SU-DHL-6 (cell line): ENCODE data around the gene OR5H1.

Source experiments
- H2AFZ ChIP-seq: fragments of 200-600 bp; sonication (generic); 2 replicates; pipeline ENCODE4 v1.6.1; 2014; ENCODE audit warnings: low read depth, mild to moderate bottlenecking, moderate library complexity, mixed read lengths, antibody characterized with exemption, low read length; ENCODE audit not compliant: severe bottlenecking
- H3F3A ChIP-seq: fragments of 200-600 bp; shearing (Covaris generic); 2 replicates; pipeline ENCODE4 v1.6.0; 2016; ENCODE audit warnings: antibody characterized with exemption, mild to moderate bottlenecking; ENCODE audit not compliant: insufficient read depth
- H3K27ac ChIP-seq: fragments of 200-600 bp; sonication (generic); 2 replicates; pipeline ENCODE4 v1.5.1; 2016; ENCODE audit warnings: low read depth, mild to moderate bottlenecking, low read length, moderate library complexity, mixed read lengths
- H3K27me3 ChIP-seq: fragments of 200-600 bp; sonication (generic), shearing (Covaris generic); 2 replicates; pipeline ENCODE4 v1.6.0; 2014; ENCODE audit warnings: mild to moderate bottlenecking, low read length
- H3K36me3 ChIP-seq: fragments of 200-600 bp; sonication (generic); 2 replicates; pipeline ENCODE4 v1.6.1; 2014; ENCODE audit warnings: mild to moderate bottlenecking, low read length, mixed read lengths
- H3K4me2 ChIP-seq: fragments of 300-600, 200-600 bp; shearing (Covaris generic), sonication (generic); 2 replicates; pipeline ENCODE4 v1.6.0; 2014; ENCODE audit warnings: low read length, low read depth, mild to moderate bottlenecking; ENCODE audit not compliant: poor library complexity, severe bottlenecking
- H3K4me3 ChIP-seq: fragments of 200-600 bp; sonication (generic); 2 replicates; pipeline ENCODE4 v1.5.1; 2014; ENCODE audit warnings: antibody characterized with exemption, low read length, mild to moderate bottlenecking, mixed read lengths; ENCODE audit not compliant: insufficient read depth, poor library complexity, severe bottlenecking
- H3K79me2 ChIP-seq: fragments of 200-600 bp; sonication (generic); 2 replicates; pipeline ENCODE4 v1.6.1; 2014; ENCODE audit warnings: mild to moderate bottlenecking, low read length, moderate library complexity; ENCODE audit not compliant: insufficient read depth
- H3K9ac ChIP-seq: fragments of 200-600 bp; sonication (generic); 2 replicates; pipeline ENCODE4 v1.7.0; 2014; ENCODE audit warnings: mild to moderate bottlenecking, low read length
- H3K9me2 ChIP-seq: fragments of 200-600 bp; sonication (generic); replicated peaks from 2 replicates; pipeline ENCODE4 v1.6.1; 2014; ENCODE audit warnings: low read length; ENCODE audit not compliant: insufficient read depth
- H3K9me3 ChIP-seq: fragments of 200-600 bp; sonication (generic); 2 replicates; pipeline ENCODE4 v1.6.1; 2014; ENCODE audit warnings: low read length, mixed read lengths; ENCODE audit not compliant: insufficient read depth
- H4K20me1 ChIP-seq: fragments of 200-600 bp; sonication (generic); 2 replicates; pipeline ENCODE4 v1.6.1; 2014; ENCODE audit warnings: low read depth, mild to moderate bottlenecking, antibody characterized with exemption, low read length, moderate library complexity, mixed read lengths
- CTCF ChIP-seq: fragments of 200-600 bp; sonication (generic); IDR thresholded peaks from one replicate; pipeline ENCODE4 v1.5.1; 2017; ENCODE audit warnings: antibody characterized with exemption, mild to moderate bottlenecking, low read length, moderate library complexity; ENCODE audit not compliant: insufficient read depth, poor library complexity, severe bottlenecking
- EZH2phosphoT487 ChIP-seq: fragments of 200-600 bp; sonication (generic), shearing (Covaris generic); conservative IDR thresholded peaks from 2 replicates; pipeline ENCODE4 v1.6.1; 2018; ENCODE audit warnings: mild to moderate bottlenecking, antibody characterized with exemption, low read length, moderate library complexity, mixed read lengths

Gene OR5H1

GRCh38 chr3:98099848-98100247 lies 30.7 kb upstream of the OR5H1 start:
- H3K79me2 ChIP-seq, result no peaks in the 10 kb centered on the region
- H3K9me3 ChIP-seq, result no peaks in the 10 kb centered on the region
- no peaks in the 10 kb centered on the region for H4K20me1 ChIP-seq
- H3K9ac ChIP-seq, result no peak overlapping the region
- no peak overlapping the region for H2AFZ ChIP-seq
- no peaks in the 10 kb centered on the region for H3K27me3 ChIP-seq
- H3K9me2 ChIP-seq, result no peaks in the 10 kb centered on the region
- H3K4me2 ChIP-seq, result no peak overlapping the region
- H3F3A ChIP-seq, result no peaks in the 10 kb centered on the region
- H3K27ac ChIP-seq, result no peak overlapping the region
- no peak for TF ChIP-seq EZH2phosphoT487
- TF ChIP-seq CTCF, result no peak
- H3K36me3 ChIP-seq, result no peaks in the 10 kb centered on the region
- no peak overlapping the region for H3K4me3 ChIP-seq

GRCh38 chr3:98108162-98108561 lies 22.4 kb upstream of the OR5H1 start:
- Histone ChIP-seq H2AFZ (no peak overlapping the region), H3K4me2 (no peak overlapping the region)
- TF ChIP-seq EZH2phosphoT487 (no peak), CTCF (no peak)

GRCh38 chr3:98109807-98110549 lies 20.5 kb upstream of the OR5H1 start:
- H3F3A ChIP-seq, result no peaks in the 10 kb centered on the region
- no peaks in the 10 kb centered on the region for H4K20me1 ChIP-seq
- no peaks in the 10 kb centered on the region for H3K79me2 ChIP-seq
- H3K9me2 ChIP-seq, result no peaks in the 10 kb centered on the region
- H3K27ac ChIP-seq, result no peak overlapping the region
- no peak overlapping the region for H2AFZ ChIP-seq
- no peaks in the 10 kb centered on the region for H3K9me3 ChIP-seq
- no peaks in the 10 kb centered on the region for H3K27me3 ChIP-seq
- TF ChIP-seq EZH2phosphoT487 (no peak), CTCF (no peak)
- no peaks in the 10 kb centered on the region for H3K36me3 ChIP-seq
- no peak overlapping the region for H3K9ac ChIP-seq
- H3K4me3 ChIP-seq, result no peak overlapping the region
- H3K4me2 ChIP-seq, result no peak overlapping the region

More at GRCh38 chr3:98108162-98108561, 22.4 kb upstream of the OR5H1 start:
- H3K79me2 ChIP-seq, result no peaks in the 10 kb centered on the region
- H3K4me3 ChIP-seq, result no peak overlapping the region
- H4K20me1 ChIP-seq, result no peaks in the 10 kb centered on the region
- H3K27me3 ChIP-seq, result no peaks in the 10 kb centered on the region
- H3F3A ChIP-seq, result no peaks in the 10 kb centered on the region
- no peaks in the 10 kb centered on the region for H3K36me3 ChIP-seq
- H3K27ac ChIP-seq, result no peak overlapping the region
- H3K9me3 ChIP-seq, result no peaks in the 10 kb centered on the region
- H3K9me2 ChIP-seq, result no peaks in the 10 kb centered on the region
- H3K9ac ChIP-seq, result no peak overlapping the region
